IPS-15b (cell line): Measurements from ENCODE around the gene GPR68.

Experiments
- H3K27me3 ChIP-seq: one replicate; pipeline ENCODE4 v1.6.1; 2013; ENCODE audit warnings: low read length; ENCODE audit not compliant: control insufficient read depth, insufficient read depth
- H3K36me3 ChIP-seq: one replicate; pipeline ENCODE4 v1.6.1; 2013; ENCODE audit warnings: low read length; ENCODE audit not compliant: control insufficient read depth, insufficient read depth
- H3K4me1 ChIP-seq: one replicate; pipeline ENCODE4 v1.6.1; 2013; ENCODE audit warnings: mild to moderate bottlenecking, low read length; ENCODE audit not compliant: control insufficient read depth, insufficient read depth
- H3K4me3 ChIP-seq: one replicate; pipeline ENCODE4 v1.5.1; 2013; ENCODE audit warnings: low read depth, low read length
- H3K9ac ChIP-seq: one replicate; pipeline ENCODE4 v1.6.1; 2013; ENCODE audit warnings: low read depth, mild to moderate bottlenecking, low read length
- H3K9me3 ChIP-seq: one replicate; pipeline ENCODE4 v1.6.1; 2013; ENCODE audit warnings: mild to moderate bottlenecking, low read length; ENCODE audit not compliant: control insufficient read depth, insufficient read depth

GPR68 gene

DNA sequence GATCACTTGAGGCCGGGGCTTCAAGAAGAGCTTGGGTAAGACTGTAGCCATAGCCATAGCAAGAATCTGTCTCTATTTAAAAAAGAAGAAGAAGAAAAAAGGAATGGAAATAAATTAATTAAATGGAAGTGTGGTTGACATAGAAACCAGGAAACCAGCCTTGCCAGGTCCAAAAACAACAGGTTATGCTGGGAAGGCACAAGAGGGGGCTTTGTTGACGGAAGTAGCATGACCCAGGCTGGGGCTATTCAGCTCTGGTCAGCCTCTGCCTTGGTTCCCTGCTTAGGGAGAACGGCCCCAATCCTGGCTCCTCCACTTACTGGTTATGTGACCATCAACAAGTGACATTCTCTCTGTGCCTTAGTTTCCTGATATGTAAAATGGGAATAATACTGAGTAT, 14.4 kb upstream of the GPR68 start:
- no peaks in the 10 kb centered on the region for H3K9me3 ChIP-seq

DNA sequence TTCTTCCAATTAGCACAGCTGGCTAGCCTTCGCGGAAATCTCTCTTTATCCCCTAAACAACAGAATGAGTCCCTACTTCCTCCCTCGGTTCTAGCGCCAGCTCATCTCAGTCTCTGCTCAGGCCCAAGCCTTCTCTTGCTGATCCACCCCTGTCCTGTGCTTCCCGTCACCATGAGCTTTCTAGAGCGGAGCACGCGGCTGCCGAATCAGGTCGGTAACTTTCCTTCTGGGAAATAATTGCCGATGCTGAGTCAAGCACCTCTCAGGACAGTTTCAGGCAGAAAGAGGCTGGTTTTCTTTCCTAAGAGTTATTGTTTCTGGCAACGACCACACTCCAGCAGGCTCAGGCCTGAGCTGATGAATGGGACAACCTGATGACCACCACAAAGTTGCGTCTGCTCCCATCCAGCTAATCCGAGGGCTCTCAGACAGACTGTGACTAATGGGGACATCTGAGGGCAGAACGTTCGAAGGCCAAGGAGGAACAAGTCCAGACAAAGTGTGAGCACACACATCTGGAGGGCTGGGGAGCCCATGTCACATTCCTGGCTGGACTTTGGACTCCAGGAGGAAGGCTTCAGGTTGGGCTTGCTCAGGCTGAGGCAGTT, 13.6 kb upstream of the GPR68 start:
- no peak overlapping the region for H3K9ac ChIP-seq
- H3K27me3 ChIP-seq, result peaks cover 6% of the 10 kb centered on the region
- no peaks in the 10 kb centered on the region for H3K9me3 ChIP-seq
- no peaks in the 10 kb centered on the region for H3K4me1 ChIP-seq
- no peak overlapping the region for H3K4me3 ChIP-seq
- H3K36me3 ChIP-seq, result no peaks in the 10 kb centered on the region

More for the DNA sequence above, 14.4 kb upstream of the GPR68 start:
- Histone ChIP-seq H3K9ac (no peak overlapping the region), H3K4me3 (no peak overlapping the region), H3K27me3 (peaks cover 13% of the 10 kb centered on the region), H3K36me3 (no peaks in the 10 kb centered on the region), H3K4me1 (no peaks in the 10 kb centered on the region)

GRCh38 chr14:91257328-91258010, 13.0 kb upstream of the GPR68 start:
- Histone ChIP-seq H3K36me3 (no peaks in the 10 kb centered on the region), H3K4me1 (peaks cover 2% of the 10 kb centered on the region), H3K4me3 (no peak overlapping the region), H3K9ac (no peak overlapping the region), H3K27me3 (peaks cover 7% of the 10 kb centered on the region), H3K9me3 (no peaks in the 10 kb centered on the region)

- H3K9ac ChIP-seq, result no peak overlapping the region
- H3K36me3 ChIP-seq, result no peaks in the 10 kb centered on the region
- peaks cover 7% of the 10 kb centered on the region for H3K27me3 ChIP-seq
- no peaks in the 10 kb centered on the region for H3K9me3 ChIP-seq
- no peak overlapping the region for H3K4me3 ChIP-seq
- H3K4me1 ChIP-seq, result peaks cover 2% of the 10 kb centered on the region
Observed at GRCh38 chr14:91256661-91257060, 12.2 kb upstream of the GPR68 start.

- Histone ChIP-seq H3K36me3 (no peaks in the 10 kb centered on the region), H3K4me1 (peaks cover 2% of the 10 kb centered on the region), H3K9me3 (no peaks in the 10 kb centered on the region), H3K4me3 (no peak overlapping the region), H3K27me3 (peaks cover 7% of the 10 kb centered on the region), H3K9ac (no peak overlapping the region)
Observed at GRCh38 chr14:91255026-91255695, 10.7 kb upstream of the GPR68 start.

DNA sequence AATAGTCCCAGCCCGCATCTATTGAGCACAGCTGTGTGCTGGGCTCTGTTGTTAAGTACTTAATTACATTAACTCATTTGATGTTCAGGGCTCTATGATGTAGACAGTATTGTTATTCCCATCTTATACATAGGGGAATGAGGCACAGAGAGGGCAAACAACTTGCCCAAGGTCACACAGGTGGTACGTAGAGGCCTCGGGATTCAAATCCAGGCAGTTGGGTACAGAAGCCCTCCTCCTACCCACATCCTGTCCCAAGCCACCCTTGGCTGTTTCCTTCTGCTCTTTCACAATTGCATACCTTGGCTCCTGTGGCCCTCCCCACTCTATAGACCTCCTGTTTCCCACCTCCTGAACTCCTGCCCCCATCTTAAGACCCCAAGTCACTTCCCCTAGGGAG, 10.0 kb upstream of the GPR68 start:
- peaks cover 7% of the 10 kb centered on the region for H3K27me3 ChIP-seq
- H3K9ac ChIP-seq, result no peak overlapping the region
- no peaks in the 10 kb centered on the region for H3K36me3 ChIP-seq
- no peaks in the 10 kb centered on the region for H3K9me3 ChIP-seq
- peaks cover 2% of the 10 kb centered on the region for H3K4me1 ChIP-seq
- no peak overlapping the region for H3K4me3 ChIP-seq

GRCh38 chr14:91253795-91254323, 9.4 kb upstream of the GPR68 start:
- Histone ChIP-seq H3K27me3 (peaks cover 7% of the 10 kb centered on the region), H3K4me1 (peaks cover 2% of the 10 kb centered on the region), H3K4me3 (peak overlapping the region; percentile 72)

DNA sequence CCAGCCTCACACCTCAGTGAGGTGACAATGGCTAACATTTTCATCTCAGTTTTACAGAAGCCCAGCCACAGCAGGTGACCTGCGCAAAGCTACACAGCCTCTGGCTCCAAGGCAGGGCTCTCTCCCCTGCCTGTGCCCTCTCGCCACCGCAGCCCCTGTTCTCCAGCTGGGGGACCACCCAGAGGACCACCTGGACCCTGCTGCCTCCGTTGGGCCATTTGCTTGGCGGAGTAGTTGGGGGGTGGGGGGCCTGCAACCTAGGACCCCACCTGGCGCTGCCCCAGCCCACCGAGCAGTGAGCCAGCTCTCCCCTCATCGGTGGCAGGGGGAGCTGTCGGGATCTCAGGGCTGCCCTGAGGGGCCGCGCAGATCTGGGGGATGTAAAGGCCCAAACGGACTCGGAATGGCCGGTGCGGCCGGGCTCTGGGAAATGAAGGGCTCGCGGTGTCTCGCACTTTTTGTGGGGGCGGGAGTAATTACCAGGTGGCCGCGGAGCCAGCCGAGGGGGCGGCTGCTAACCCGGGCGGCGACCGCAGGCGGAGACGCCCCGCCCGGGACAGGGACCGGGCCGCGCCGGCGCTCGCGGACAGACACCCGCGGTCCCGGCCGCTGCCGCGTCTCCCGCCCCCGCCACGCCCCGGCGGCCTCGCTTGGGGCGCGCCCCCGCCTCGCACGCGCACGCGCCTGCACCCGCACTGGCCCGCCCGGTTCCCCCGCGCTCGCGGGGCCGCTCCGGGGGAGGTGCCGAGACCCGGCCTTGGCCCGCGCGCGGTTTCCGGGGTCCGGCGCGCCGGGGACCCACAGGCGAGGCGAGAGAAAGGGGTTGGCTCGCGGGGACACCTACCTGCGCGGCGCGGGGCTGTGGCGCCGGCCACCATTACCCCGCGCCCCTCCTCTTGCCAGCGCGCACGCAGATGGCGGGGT, 8.6 kb upstream of the GPR68 start:
- Histone ChIP-seq H3K4me1 (peaks cover 2% of the 10 kb centered on the region), H3K27me3 (peaks cover 7% of the 10 kb centered on the region), H3K9ac (no peak overlapping the region), H3K36me3 (no peaks in the 10 kb centered on the region), H3K4me3 (peak overlapping the region; percentile 72), H3K9me3 (no peaks in the 10 kb centered on the region)

More at GRCh38 chr14:91253795-91254323, 9.4 kb upstream of the GPR68 start:
- H3K9me3 ChIP-seq, result no peaks in the 10 kb centered on the region
- no peak overlapping the region for H3K9ac ChIP-seq
- no peaks in the 10 kb centered on the region for H3K36me3 ChIP-seq

GRCh38 chr14:91250912-91251311, 6.4 kb upstream of the GPR68 start:
- H3K9ac ChIP-seq, result no peak overlapping the region
- H3K27me3 ChIP-seq, result peaks cover 6% of the 10 kb centered on the region
- peaks cover 2% of the 10 kb centered on the region for H3K4me1 ChIP-seq
- H3K9me3 ChIP-seq, result no peaks in the 10 kb centered on the region
- no peaks in the 10 kb centered on the region for H3K36me3 ChIP-seq
- H3K4me3 ChIP-seq, result no peak overlapping the region

DNA sequence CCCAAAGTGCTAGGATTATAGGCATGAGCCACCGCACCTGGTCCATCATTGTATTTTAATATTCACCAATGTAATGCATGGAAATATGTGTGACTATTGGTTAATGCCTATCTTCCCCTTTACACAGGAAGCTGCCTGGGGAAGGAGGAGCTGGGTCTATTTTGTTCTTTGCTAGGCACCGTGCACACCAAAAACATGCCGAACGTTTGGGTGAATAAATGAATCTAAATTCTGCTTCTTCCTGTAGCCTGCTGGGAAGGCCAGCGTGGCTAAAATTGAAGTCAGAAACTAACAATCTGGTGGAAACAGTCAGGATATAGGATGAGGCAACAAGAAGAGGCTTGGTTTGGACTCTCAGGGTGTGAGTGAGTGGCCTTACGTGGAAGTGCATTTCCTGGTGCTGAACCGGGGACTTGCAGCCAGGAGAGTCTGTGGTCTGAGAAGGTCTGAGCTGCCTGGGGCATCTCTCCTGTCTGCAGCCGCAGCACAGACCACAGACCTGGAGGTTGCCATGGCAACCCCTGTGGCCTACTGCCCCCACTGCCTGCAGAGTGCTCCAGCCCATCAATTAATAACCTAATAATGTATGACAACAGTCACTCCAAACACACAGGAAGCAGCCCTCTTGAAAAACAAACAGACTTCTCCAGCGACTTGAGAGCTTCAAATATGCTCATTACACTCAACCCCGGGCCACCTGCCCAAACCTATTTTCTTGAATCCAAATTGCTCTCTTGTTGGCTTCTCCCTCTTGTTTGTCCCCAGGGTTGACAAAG, 5.5 kb upstream of the GPR68 start:
- no peak overlapping the region for H3K9ac ChIP-seq
- H3K4me1 ChIP-seq, result peaks cover 2% of the 10 kb centered on the region
- no peaks in the 10 kb centered on the region for H3K36me3 ChIP-seq
- H3K4me3 ChIP-seq, result no peak overlapping the region
- H3K9me3 ChIP-seq, result no peaks in the 10 kb centered on the region
- H3K27me3 ChIP-seq, result peaks cover 4% of the 10 kb centered on the region
